H9 (cell line): ENCODE data around the gene CLEC16A. TPM values are rescaled to one million over a fixed set of nuclear protein-coding genes. Genes with fewer than 3 reads are reported as not detected.

Experiments used
- DNase-seq: peaks from one replicate; pipeline ENCODE4 v3.0.0-alpha.2; 2017
- H2AFZ ChIP-seq: one replicate; pipeline ENCODE4 v1.6.1; 2013; ENCODE audit warnings: mild to moderate bottlenecking, low read length, control low read depth, moderate library complexity
- H2AK5ac ChIP-seq: 2 replicates; pipeline ENCODE4 v1.6.1; 2013; ENCODE audit warnings: low read length, control low read depth, mixed read lengths; ENCODE audit not compliant: insufficient read length
- H2BK120ac ChIP-seq: one replicate; pipeline ENCODE4 v1.6.1; 2013; ENCODE audit warnings: low read depth, mild to moderate bottlenecking, low read length, control low read depth, inconsistent platforms; ENCODE audit not compliant: poor library complexity, severe bottlenecking
- H2BK12ac ChIP-seq: 2 replicates; pipeline ENCODE4 v1.6.1; 2013; ENCODE audit warnings: low read length, control low read depth, mixed read lengths, low read depth; ENCODE audit not compliant: insufficient read length
- H2BK15ac ChIP-seq: 2 replicates; pipeline ENCODE4 v1.6.1; 2013; ENCODE audit warnings: low read depth, low read length, control low read depth
- H2BK20ac ChIP-seq: one replicate; pipeline ENCODE4 v1.6.1; 2013; ENCODE audit warnings: low read depth, mild to moderate bottlenecking, low read length, control low read depth, inconsistent platforms; ENCODE audit not compliant: poor library complexity, severe bottlenecking
- H2BK5ac ChIP-seq: 2 replicates; pipeline ENCODE4 v1.6.1; 2013; ENCODE audit warnings: low read length, control low read depth, mixed read lengths; ENCODE audit not compliant: insufficient read length
- H3K14ac ChIP-seq: 2 replicates; pipeline ENCODE4 v1.6.1; 2013; ENCODE audit warnings: low read length, control low read depth; ENCODE audit not compliant: insufficient read depth
- H3K18ac ChIP-seq: 2 replicates; pipeline ENCODE4 v1.6.1; 2013; ENCODE audit warnings: low read depth, mild to moderate bottlenecking, mixed read lengths, low read length, control low read depth; ENCODE audit not compliant: insufficient read length
- H3K23ac ChIP-seq: 2 replicates; pipeline ENCODE4 v1.6.1; 2013; ENCODE audit warnings: low read length, control low read depth, mixed read lengths, low read depth; ENCODE audit not compliant: insufficient read length
- H3K23me2 ChIP-seq: 2 replicates; pipeline ENCODE4 v1.6.1; 2013; ENCODE audit warnings: low read depth, mild to moderate bottlenecking, mixed read lengths, low read length, control low read depth; ENCODE audit not compliant: insufficient read length, poor library complexity, severe bottlenecking
- H3K27ac ChIP-seq: 2 replicates; pipeline ENCODE4 v1.5.1; 2013; ENCODE audit warnings: low read length, control low read depth, mixed read lengths, low read depth; ENCODE audit not compliant: insufficient read length
- H3K27me3 ChIP-seq: 2 replicates; pipeline ENCODE4 v1.6.1; 2013; ENCODE audit warnings: low read length, control low read depth, inconsistent platforms; ENCODE audit not compliant: insufficient read depth
- H3K4ac ChIP-seq: 2 replicates; pipeline ENCODE4 v1.6.1; 2013; ENCODE audit warnings: low read depth, mild to moderate bottlenecking, control low read depth, inconsistent platforms, low read length, moderate library complexity
- H3K4me1 ChIP-seq: 2 replicates; pipeline ENCODE4 v1.6.1; 2013; ENCODE audit warnings: low read length, control low read depth, inconsistent platforms; ENCODE audit not compliant: insufficient read depth
- H3K4me2 ChIP-seq: 2 replicates; pipeline ENCODE4 v1.6.1; 2013; ENCODE audit warnings: low read length, control low read depth, mixed read lengths; ENCODE audit not compliant: insufficient read length, insufficient read depth
- H3K56ac ChIP-seq: 2 replicates; pipeline ENCODE4 v1.6.1; 2013; ENCODE audit warnings: low read depth, mild to moderate bottlenecking, mixed read lengths, low read length, control low read depth; ENCODE audit not compliant: insufficient read length
- H3K79me1 ChIP-seq: 2 replicates; pipeline ENCODE4 v1.6.1; 2013; ENCODE audit warnings: low read depth, mild to moderate bottlenecking, moderate library complexity, low read length, control low read depth, inconsistent platforms; ENCODE audit not compliant: insufficient read depth, poor library complexity, severe bottlenecking
- H3K79me2 ChIP-seq: 2 replicates; pipeline ENCODE4 v1.6.1; 2013; ENCODE audit warnings: low read length, control low read depth, inconsistent platforms; ENCODE audit not compliant: insufficient read depth
- H3K9ac ChIP-seq: 2 replicates; pipeline ENCODE4 v1.6.1; 2013; ENCODE audit warnings: low read length, control low read depth, mixed read lengths; ENCODE audit not compliant: insufficient read length; ENCODE audit errors: extremely low read depth
- H3K9me3 ChIP-seq: one replicate; pipeline ENCODE4 v1.6.1; 2013; ENCODE audit warnings: low read depth, low read length, inconsistent platforms; ENCODE audit not compliant: control insufficient read depth
- H3T11ph ChIP-seq: one replicate; pipeline ENCODE4 v1.6.1; 2013; ENCODE audit warnings: mild to moderate bottlenecking, low read length, control low read depth, inconsistent platforms
- H4K20me1 ChIP-seq: one replicate; pipeline ENCODE4 v1.6.1; 2013; ENCODE audit not compliant: control insufficient read depth, insufficient read length, insufficient read depth
- H4K5ac ChIP-seq: 2 replicates; pipeline ENCODE4 v1.6.1; 2013; ENCODE audit warnings: low read depth, mild to moderate bottlenecking, mixed read lengths, low read length, control low read depth; ENCODE audit not compliant: insufficient read length
- H4K8ac ChIP-seq: replicated peaks from 2 replicates; pipeline ENCODE4 v1.6.1; 2013; ENCODE audit warnings: low read length, control low read depth, mixed read lengths, low read depth; ENCODE audit not compliant: insufficient read length
- H4K91ac ChIP-seq: 2 replicates; pipeline ENCODE4 v1.6.1; 2013; ENCODE audit warnings: low read depth, mild to moderate bottlenecking, moderate library complexity, mixed read lengths, low read length, control low read depth; ENCODE audit not compliant: insufficient read length
- H3K27ac Mint-ChIP-seq, 3 experiments: 2 replicates in 2 of 3; 3 replicates in 1 of 3; pipeline ENCODE4 v1.8.0; 2020 to 2021; ENCODE audit warnings: mixed read lengths in 3 of 3, mild to moderate bottlenecking in 1 of 3, moderate library complexity in 1 of 3
- H3K27me3 Mint-ChIP-seq: 2 replicates; pipeline ENCODE4 v1.8.0; 2021; ENCODE audit warnings: low read depth, mild to moderate bottlenecking, moderate library complexity, mixed read lengths
- H3K36me3 Mint-ChIP-seq, 3 experiments: 2 replicates in 2 of 3; 3 replicates in 1 of 3; pipeline ENCODE4 v1.8.0; 2020 to 2021; ENCODE audit warnings: low read depth in 3 of 3, mixed read lengths in 3 of 3; ENCODE audit not compliant: insufficient read depth in 1 of 3
- H3K4me1 Mint-ChIP-seq, 2 experiments: 2 replicates each; pipeline ENCODE4 v1.8.0; 2020; ENCODE audit warnings: mixed read lengths in 2 of 2
- H3K4me3 Mint-ChIP-seq, 2 experiments: 2 replicates in 1 of 2; 3 replicates in 1 of 2; pipeline ENCODE4 v1.8.0; 2020 to 2021; ENCODE audit warnings: mild to moderate bottlenecking in 2 of 2, mixed read lengths in 2 of 2, moderate library complexity in 1 of 2
- H3K9me3 Mint-ChIP-seq, 2 experiments: 2 replicates in 1 of 2; 3 replicates in 1 of 2; pipeline ENCODE4 v1.8.0; 2020; ENCODE audit warnings: mild to moderate bottlenecking in 2 of 2, mixed read lengths in 2 of 2, moderate library complexity in 1 of 2
- WGBS: extraction: QIAGEN DNeasy Blood & Tissue Kit; methylation state at CpG from one replicate; pipeline ENCODE4 v1.1.7; 2013; ENCODE audit warnings: missing lambda C conversion rate, low lambda C conversion rate, mixed read lengths; ENCODE audit not compliant: insufficient read length; ENCODE audit errors: extremely low coverage; 5-methylcytosine and 5-hydroxymethylcytosine counted together
- total RNA-seq: library from RNA; stranded (reverse); gene quantifications from 2 replicates; pipeline ENCODE4 v1.2.1, GENCODE V29; 2021
- TF ChIP-seq, protein P1 (sequence below): fragments of 200-600 bp; sonication (generic); conservative IDR thresholded peaks from 3 replicates; pipeline ENCODE4 v1.8.0; 2021; ENCODE audit warnings: antibody characterized with exemption, mild to moderate bottlenecking

CLEC16A gene
- total RNA-seq, 1 experiment from 2014 or later: 15.2 TPM

DNA sequence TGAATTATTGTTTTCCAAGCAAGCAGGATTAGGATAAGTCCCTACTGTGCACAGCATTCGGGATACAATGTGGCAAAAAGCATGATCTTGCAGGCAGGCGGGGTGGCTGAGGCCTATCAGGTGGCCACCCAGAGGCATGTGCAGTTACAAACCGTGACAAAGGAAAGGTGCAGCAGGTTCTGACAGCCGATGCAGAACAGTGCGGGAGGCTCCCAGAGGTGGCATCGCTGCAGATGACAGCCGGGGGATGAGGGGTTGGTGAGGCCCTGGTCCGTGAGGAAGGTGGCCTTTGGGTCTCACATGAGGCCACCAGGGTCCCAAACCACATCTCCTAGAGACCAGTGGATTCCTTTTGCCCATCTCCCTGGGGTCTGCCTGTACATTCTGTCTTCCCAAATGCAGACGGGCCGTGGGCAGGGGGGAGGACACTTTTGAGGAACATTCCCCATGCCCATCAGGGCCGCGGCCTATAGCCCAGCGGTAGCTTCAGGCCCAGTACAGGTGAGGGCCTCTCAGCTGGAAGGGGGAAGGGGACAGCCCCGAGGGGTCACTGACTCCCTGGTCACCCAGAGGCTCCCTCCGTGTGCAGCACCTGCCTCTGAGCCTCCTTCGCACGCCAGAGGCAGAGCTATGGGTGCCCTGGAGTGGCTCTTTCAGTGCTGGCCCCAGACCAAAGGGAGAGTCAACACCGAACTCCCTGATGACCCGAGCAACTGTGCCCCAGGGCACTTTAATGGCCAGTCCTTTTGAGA, 226.5 kb downstream of the CLEC16A start:
- no peaks in the 10 kb centered on the region for H3K9me3 ChIP-seq
- H3K4ac ChIP-seq: no peak overlapping the region
- H3K79me1 ChIP-seq: no peaks in the 10 kb centered on the region
- H3K9ac ChIP-seq: no peak overlapping the region
- TF ChIP-seq, protein P1, sequence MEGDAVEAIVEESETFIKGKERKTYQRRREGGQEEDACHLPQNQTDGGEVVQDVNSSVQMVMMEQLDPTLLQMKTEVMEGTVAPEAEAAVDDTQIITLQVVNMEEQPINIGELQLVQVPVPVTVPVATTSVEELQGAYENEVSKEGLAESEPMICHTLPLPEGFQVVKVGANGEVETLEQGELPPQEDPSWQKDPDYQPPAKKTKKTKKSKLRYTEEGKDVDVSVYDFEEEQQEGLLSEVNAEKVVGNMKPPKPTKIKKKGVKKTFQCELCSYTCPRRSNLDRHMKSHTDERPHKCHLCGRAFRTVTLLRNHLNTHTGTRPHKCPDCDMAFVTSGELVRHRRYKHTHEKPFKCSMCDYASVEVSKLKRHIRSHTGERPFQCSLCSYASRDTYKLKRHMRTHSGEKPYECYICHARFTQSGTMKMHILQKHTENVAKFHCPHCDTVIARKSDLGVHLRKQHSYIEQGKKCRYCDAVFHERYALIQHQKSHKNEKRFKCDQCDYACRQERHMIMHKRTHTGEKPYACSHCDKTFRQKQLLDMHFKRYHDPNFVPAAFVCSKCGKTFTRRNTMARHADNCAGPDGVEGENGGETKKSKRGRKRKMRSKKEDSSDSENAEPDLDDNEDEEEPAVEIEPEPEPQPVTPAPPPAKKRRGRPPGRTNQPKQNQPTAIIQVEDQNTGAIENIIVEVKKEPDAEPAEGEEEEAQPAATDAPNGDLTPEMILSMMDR: no peak
- no peak overlapping the region for H4K5ac ChIP-seq
- H3K14ac ChIP-seq: no peak overlapping the region; the same call in 1 of the 2 replicates
- no peaks in the 10 kb centered on the region for H3K23me2 ChIP-seq
- H2AFZ ChIP-seq: no peak overlapping the region
- Mint-ChIP-seq H3K4me3 (no peak overlapping the region), H3K27me3 (no peaks in the 10 kb centered on the region), H3K9me3 (no peaks in the 10 kb centered on the region), H3K4me1 (no peaks in the 10 kb centered on the region), H3K27ac (peak overlapping the region in 1 of 3 experiments; percentile 25; a peak in 1 of 7 replicates), H3K36me3 (peaks cover 0 to 7% (median 0%) of the 10 kb centered on the region in 3 experiments; a peak in 2 of 7 replicates)
- H2BK20ac ChIP-seq: no peak overlapping the region
- H3K27me3 ChIP-seq: no peaks in the 10 kb centered on the region
- no peaks in the 10 kb centered on the region for H3K79me2 ChIP-seq
- no peak overlapping the region for H3K27ac ChIP-seq
- H2BK5ac ChIP-seq: no peak overlapping the region
- H4K20me1 ChIP-seq: no peaks in the 10 kb centered on the region
- no peak overlapping the region for H3K23ac ChIP-seq
- no peak for DNase-seq
- no peak overlapping the region for H4K91ac ChIP-seq
- no peak overlapping the region for H2BK15ac ChIP-seq
- no peak overlapping the region for H2BK120ac ChIP-seq
- no peak overlapping the region for H2BK12ac ChIP-seq
- H3K4me1 ChIP-seq: no peaks in the 10 kb centered on the region
- no peak overlapping the region for H2AK5ac ChIP-seq
- no peak overlapping the region for H3K4me2 ChIP-seq
- H3K18ac ChIP-seq: no peak overlapping the region
- WGBS: no CpG with 5 or more reads among the region's 19 CpGs
- H3K56ac ChIP-seq: no peak overlapping the region
- H3T11ph ChIP-seq: no peak overlapping the region
- no peak overlapping the region for H4K8ac ChIP-seq
